HepG2 (cell line): ENCODE data around the gene MLH1. TPM values are rescaled to one million over a fixed set of nuclear protein-coding genes. Genes with fewer than 3 reads are reported as not detected.
A peak's percentile ranks its signal among the peaks of the same experiment; 100 is the strongest.

ENCODE experiments used
- BRD4 ChIP-seq: sonication (generic); formaldehyde crosslinking; IDR thresholded peaks from 2 replicates; pipeline ENCODE4 v1.4.0; 2020; ENCODE audit warnings: missing genetic modification reagents
- NFKB2 ChIP-seq: sonication (generic); formaldehyde crosslinking; IDR thresholded peaks from 2 replicates; pipeline ENCODE4 v1.4.0; 2020; ENCODE audit warnings: missing genetic modification reagents, borderline replicate concordance
- RARA ChIP-seq: IDR thresholded peaks from 2 replicates; pipeline ENCODE4 v1.6.1; 2016; ENCODE audit warnings: missing genetic modification reagents, missing compliant biosample characterization
- STAT5B ChIP-seq: sonication (generic); formaldehyde crosslinking; IDR thresholded peaks from 2 replicates; pipeline ENCODE4 v1.4.0; 2020; ENCODE audit warnings: missing genetic modification reagents
- TEAD3 ChIP-seq: optimal IDR thresholded peaks from 2 replicates; pipeline ENCODE3; 2016; ENCODE audit warnings: borderline replicate concordance
- ZNF350 ChIP-seq: sonication (generic); formaldehyde crosslinking; IDR thresholded peaks from 2 replicates; pipeline ENCODE4 v1.4.0; 2020; ENCODE audit warnings: mild to moderate bottlenecking, low read depth, missing genetic modification reagents, borderline replicate concordance
- ZNF501 ChIP-seq: sonication (generic); formaldehyde crosslinking; IDR thresholded peaks from 2 replicates; pipeline ENCODE4 v1.5.1; 2020; ENCODE audit warnings: mild to moderate bottlenecking, moderate library complexity, missing genetic modification reagents
- ZNF510 ChIP-seq: sonication (generic); formaldehyde crosslinking; IDR thresholded peaks from 2 replicates; pipeline ENCODE4 v1.4.0; 2020; ENCODE audit warnings: low read depth, mild to moderate bottlenecking, missing genetic modification reagents
- ZNF549 ChIP-seq: sonication (generic); formaldehyde crosslinking; IDR thresholded peaks from 2 replicates; pipeline ENCODE4 v1.5.0; 2020; ENCODE audit warnings: missing genetic modification reagents
- ZNF780A ChIP-seq: sonication (generic); formaldehyde crosslinking; IDR thresholded peaks from 2 replicates; pipeline ENCODE4 v1.8.0; 2022; ENCODE audit warnings: mild to moderate bottlenecking, missing genetic modification reagents, moderate library complexity
- polyA plus RNA-seq, 8 experiments: library from polyadenylated mRNA; depleted of rRNA in 3 of 8; stranded (reverse) in 7 of 8; unstranded in 1 of 8; fragments of >200 nt; fragmentation: Illumina TruSeq in 4 of 8; extraction: Trizol in 4 of 8; gene quantifications; 2 replicates each; pipeline versions ENCODE4 v1.2.1 to v1.2.3, GENCODE V29; 2011 to 2016; ENCODE audit warnings: low read depth in 4 of 8, missing spikeins in 1 of 8, mixed read lengths in 1 of 8; ENCODE audit not compliant: insufficient read depth in 1 of 8
- total RNA-seq, 5 experiments: library from RNA; depleted of rRNA; stranded (reverse); fragments of >200 nt; fragmentation: Illumina TruSeq; extraction: Trizol; gene quantifications; 2 replicates each; pipeline ENCODE4 v1.2.3, GENCODE V29; 2016; ENCODE audit warnings: low read depth in 1 of 5
- TF ChIP-seq, protein P1 (sequence below): sonication (generic); formaldehyde crosslinking; conservative IDR thresholded peaks from 2 replicates; pipeline ENCODE4 v1.4.0; 2020; ENCODE audit warnings: missing genetic modification reagents
- TF ChIP-seq, protein P2 (sequence below): sonication (generic); formaldehyde crosslinking; IDR thresholded peaks from 2 replicates; pipeline ENCODE4 v1.4.0; 2020; ENCODE audit warnings: mild to moderate bottlenecking, missing genetic modification reagents
- TF ChIP-seq, protein P3 (sequence below): sonication (generic); formaldehyde crosslinking; IDR thresholded peaks from 2 replicates; pipeline ENCODE4 v1.4.0; 2020; ENCODE audit warnings: mild to moderate bottlenecking, missing genetic modification reagents
- TF ChIP-seq, protein P4 (sequence below): IDR thresholded peaks from 2 replicates; pipeline ENCODE4 v1.6.1; 2016

MLH1 gene
- total and polyA plus RNA-seq, 2 of the 13 experiments (the other 11 are each of a cell fraction or from before 2014, with no cell fraction given): 29.5 to 70.8 TPM

DNA sequence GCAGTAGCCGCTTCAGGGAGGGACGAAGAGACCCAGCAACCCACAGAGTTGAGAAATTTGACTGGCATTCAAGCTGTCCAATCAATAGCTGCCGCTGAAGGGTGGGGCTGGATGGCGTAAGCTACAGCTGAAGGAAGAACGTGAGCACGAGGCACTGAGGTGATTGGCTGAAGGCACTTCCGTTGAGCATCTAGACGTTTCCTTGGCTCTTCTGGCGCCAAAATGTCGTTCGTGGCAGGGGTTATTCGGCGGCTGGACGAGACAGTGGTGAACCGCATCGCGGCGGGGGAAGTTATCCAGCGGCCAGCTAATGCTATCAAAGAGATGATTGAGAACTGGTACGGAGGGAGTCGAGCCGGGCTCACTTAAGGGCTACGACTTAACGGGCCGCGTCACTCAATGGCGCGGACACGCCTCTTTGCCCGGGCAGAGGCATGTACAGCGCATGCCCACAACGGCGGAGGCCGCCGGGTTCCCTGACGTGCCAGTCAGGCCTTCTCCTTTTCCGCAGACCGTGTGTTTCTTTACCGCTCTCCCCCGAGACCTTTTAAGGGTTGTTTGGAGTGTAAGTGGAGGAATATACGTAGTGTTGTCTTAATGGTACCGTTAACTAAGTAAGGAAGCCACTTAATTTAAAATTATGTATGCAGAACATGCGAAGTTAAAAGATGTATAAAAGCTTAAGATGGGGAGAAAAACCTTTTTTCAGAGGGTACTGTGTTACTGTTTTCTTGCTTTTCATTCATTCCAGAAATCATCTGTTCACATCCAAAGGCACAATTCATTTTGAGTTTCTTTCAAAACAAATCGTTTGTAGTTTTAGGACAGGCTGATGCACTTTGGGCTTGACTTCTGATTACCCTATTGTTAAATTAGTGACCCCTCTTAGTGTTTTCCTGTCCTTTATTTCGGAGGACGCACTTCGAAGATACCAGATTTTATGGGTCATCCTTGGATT lies at the start of gene MLH1 (continued):
- TF ChIP-seq, protein P1, sequence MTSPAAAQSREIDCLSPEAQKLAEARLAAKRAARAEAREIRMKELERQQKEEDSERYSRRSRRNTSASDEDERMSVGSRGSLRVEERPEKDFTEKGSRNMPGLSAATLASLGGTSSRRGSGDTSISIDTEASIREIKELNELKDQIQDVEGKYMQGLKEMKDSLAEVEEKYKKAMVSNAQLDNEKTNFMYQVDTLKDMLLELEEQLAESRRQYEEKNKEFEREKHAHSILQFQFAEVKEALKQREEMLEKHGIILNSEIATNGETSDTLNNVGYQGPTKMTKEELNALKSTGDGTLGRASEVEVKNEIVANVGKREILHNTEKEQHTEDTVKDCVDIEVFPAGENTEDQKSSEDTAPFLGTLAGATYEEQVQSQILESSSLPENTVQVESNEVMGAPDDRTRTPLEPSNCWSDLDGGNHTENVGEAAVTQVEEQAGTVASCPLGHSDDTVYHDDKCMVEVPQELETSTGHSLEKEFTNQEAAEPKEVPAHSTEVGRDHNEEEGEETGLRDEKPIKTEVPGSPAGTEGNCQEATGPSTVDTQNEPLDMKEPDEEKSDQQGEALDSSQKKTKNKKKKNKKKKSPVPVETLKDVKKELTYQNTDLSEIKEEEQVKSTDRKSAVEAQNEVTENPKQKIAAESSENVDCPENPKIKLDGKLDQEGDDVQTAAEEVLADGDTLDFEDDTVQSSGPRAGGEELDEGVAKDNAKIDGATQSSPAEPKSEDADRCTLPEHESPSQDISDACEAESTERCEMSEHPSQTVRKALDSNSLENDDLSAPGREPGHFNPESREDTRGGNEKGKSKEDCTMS (CRISPR knock-in tag): no peak
- no peak for TF ChIP-seq STAT5B (CRISPR knock-in tag)
- TF ChIP-seq ZNF510 (CRISPR knock-in tag): 0 out of 2 replicates have a peak, but pooled peaks have one; percentile 27
- TF ChIP-seq ZNF780A (CRISPR knock-in tag): no peak
- TF ChIP-seq RARA (CRISPR knock-in tag): no peak
- no peak for TF ChIP-seq TEAD3
- TF ChIP-seq, protein P2, sequence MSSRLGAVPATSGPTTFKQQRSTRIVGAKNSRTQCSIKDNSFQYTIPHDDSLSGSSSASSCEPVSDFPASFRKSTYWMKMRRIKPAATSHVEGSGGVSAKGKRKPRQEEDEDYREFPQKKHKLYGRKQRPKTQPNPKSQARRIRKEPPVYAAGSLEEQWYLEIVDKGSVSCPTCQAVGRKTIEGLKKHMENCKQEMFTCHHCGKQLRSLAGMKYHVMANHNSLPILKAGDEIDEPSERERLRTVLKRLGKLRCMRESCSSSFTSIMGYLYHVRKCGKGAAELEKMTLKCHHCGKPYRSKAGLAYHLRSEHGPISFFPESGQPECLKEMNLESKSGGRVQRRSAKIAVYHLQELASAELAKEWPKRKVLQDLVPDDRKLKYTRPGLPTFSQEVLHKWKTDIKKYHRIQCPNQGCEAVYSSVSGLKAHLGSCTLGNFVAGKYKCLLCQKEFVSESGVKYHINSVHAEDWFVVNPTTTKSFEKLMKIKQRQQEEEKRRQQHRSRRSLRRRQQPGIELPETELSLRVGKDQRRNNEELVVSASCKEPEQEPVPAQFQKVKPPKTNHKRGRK (CRISPR knock-in tag): no peak
- TF ChIP-seq, protein P3, sequence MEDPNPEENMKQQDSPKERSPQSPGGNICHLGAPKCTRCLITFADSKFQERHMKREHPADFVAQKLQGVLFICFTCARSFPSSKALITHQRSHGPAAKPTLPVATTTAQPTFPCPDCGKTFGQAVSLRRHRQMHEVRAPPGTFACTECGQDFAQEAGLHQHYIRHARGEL (CRISPR knock-in tag): no peak
- TF ChIP-seq NFKB2 (CRISPR knock-in tag): no peak; the same call in 1 of the 2 replicates
- TF ChIP-seq ZNF350: peak; percentile 74; the same call in 1 of the 2 replicates
- TF ChIP-seq ZNF549 (CRISPR knock-in tag): no peak
- peak; percentile 77 for TF ChIP-seq BRD4 (CRISPR knock-in tag)
- TF ChIP-seq, protein P4, sequence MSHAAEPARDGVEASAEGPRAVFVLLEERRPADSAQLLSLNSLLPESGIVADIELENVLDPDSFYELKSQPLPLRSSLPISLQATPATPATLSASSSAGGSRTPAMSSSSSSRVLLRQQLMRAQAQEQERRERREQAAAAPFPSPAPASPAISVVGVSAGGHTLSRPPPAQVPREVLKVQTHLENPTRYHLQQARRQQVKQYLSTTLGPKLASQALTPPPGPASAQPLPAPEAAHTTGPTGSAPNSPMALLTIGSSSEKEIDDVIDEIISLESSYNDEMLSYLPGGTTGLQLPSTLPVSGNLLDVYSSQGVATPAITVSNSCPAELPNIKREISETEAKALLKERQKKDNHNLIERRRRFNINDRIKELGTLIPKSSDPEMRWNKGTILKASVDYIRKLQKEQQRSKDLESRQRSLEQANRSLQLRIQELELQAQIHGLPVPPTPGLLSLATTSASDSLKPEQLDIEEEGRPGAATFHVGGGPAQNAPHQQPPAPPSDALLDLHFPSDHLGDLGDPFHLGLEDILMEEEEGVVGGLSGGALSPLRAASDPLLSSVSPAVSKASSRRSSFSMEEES: peak; percentile 39
- no peak; the same call in 1 of the 2 replicates for TF ChIP-seq ZNF501
